K562 (cell line): ENCODE results near the gene AKR1C3. TPM values are rescaled to one million over a fixed set of nuclear protein-coding genes. Genes with fewer than 3 reads are reported as not detected.
"Not testable (repeated sequence)": the region's sequence is repeated elsewhere in the genome, so short reads cannot be mapped to it uniquely, and the experiment has no call there.

Experiments
- ATAC-seq: fragments of 200-7000 bp; cut with Tn5 transposase; 3 replicates; pipeline ENCODE4 v1.9.1; 2020; ENCODE audit warnings: moderate library complexity
- BruUV-seq: library from RNA; stranded (reverse); fragments of 400-500 nt; replicated peaks from 2 replicates; lab custom pipeline; 2021; lab: Mats Ljungman, UMichigan
- CTCF ChIA-PET: fragments of 300-600 bp; formaldehyde crosslinking; extraction: SDS; loops from one replicate; lab custom pipeline; 2021; ENCODE audit warnings: low intra/inter-chr PET ratio; lab: Yijun Ruan, JAX
- POLR2A ChIA-PET: fragments of 300-600, 350-650 bp; sonication (Branson Sonifier 250); formaldehyde crosslinking; extraction: SDS; loops from one replicate; lab custom pipeline; 2021; ENCODE audit warnings: antibody characterized with exemption, inconsistent platforms; lab: Yijun Ruan, JAX
- DNase-seq, 4 experiments: peaks; one replicate each; pipeline versions ENCODE4 v3.0.0 to v3.0.0-alpha.2; 2011 to 2018; ENCODE audit warnings: low spot score in 3 of 4, mixed read lengths in 3 of 4; ENCODE audit errors: extremely low read depth in 1 of 4
- FAIRE-seq: peaks from 2 replicates; lab custom pipeline; 2011; peaks lifted over from hg19 to GRCh38; lab: Jason Lieb, UNC
- H2AFZ ChIP-seq: 2 replicates; pipeline ENCODE4 v1.6.0; 2011; ENCODE audit warnings: low read depth, low read length, control low read depth, inconsistent platforms
- H3K27ac ChIP-seq: fragments of 200-600 bp; 3 replicates; pipeline ENCODE4 v1.8.0; 2011; ENCODE audit warnings: low read depth, mild to moderate bottlenecking, control low read depth, inconsistent platforms, low read length, moderate library complexity, mixed read lengths; ENCODE audit errors: extremely low read depth
- H3K27me3 ChIP-seq, 2 experiments: fragments of 300-600 bp in 1 of 2; 2 replicates in 1 of 2; 3 replicates in 1 of 2; pipeline versions ENCODE4 v1.6.0 to v1.8.0; 2011; ENCODE audit warnings: inconsistent platforms in 2 of 2, low read length in 2 of 2, mild to moderate bottlenecking in 1 of 2, mixed read lengths in 1 of 2, moderate library complexity in 1 of 2; ENCODE audit not compliant: control insufficient read depth in 2 of 2, insufficient read depth in 2 of 2
- H3K36me3 ChIP-seq: fragments of 300-600 bp; 3 replicates; pipeline ENCODE4 v1.8.0; 2011; ENCODE audit warnings: mild to moderate bottlenecking, low read length, inconsistent platforms; ENCODE audit not compliant: control insufficient read depth, insufficient read depth
- H3K4me1 ChIP-seq, 2 experiments: fragments of 200-600 bp in 1 of 2; replicated peaks in 1 of 2; 2 replicates in 1 of 2; 3 replicates in 1 of 2; pipeline versions ENCODE4 v1.5.1 to v1.8.0; 2011; ENCODE audit warnings: inconsistent platforms in 2 of 2, low read length in 2 of 2, mild to moderate bottlenecking in 1 of 2, mixed read lengths in 1 of 2, moderate library complexity in 1 of 2; ENCODE audit not compliant: control insufficient read depth in 2 of 2, insufficient read depth in 2 of 2
- H3K4me2 ChIP-seq: 2 replicates; pipeline ENCODE4 v1.6.1; 2011; ENCODE audit warnings: low read length, control low read depth, inconsistent platforms, mixed read lengths; ENCODE audit not compliant: insufficient read depth
- H3K4me3 ChIP-seq: fragments of 200-600 bp; sonication (generic), shearing (Covaris generic); 2 replicates; pipeline ENCODE4 v1.5.1; 2016; ENCODE audit warnings: control low read depth, inconsistent platforms
- H3K79me2 ChIP-seq: fragments of 200-600 bp; 3 replicates; pipeline ENCODE4 v1.8.0; 2011; ENCODE audit warnings: low read length, inconsistent platforms; ENCODE audit not compliant: control insufficient read depth, insufficient read depth
- H3K9ac ChIP-seq, 2 experiments: 2 replicates each; pipeline versions ENCODE4 v1.6.0 to v1.6.1; 2011; ENCODE audit warnings: low read depth in 2 of 2, low read length in 2 of 2, control low read depth in 1 of 2, inconsistent platforms in 1 of 2, mild to moderate bottlenecking in 1 of 2, mixed read lengths in 1 of 2; ENCODE audit not compliant: insufficient read depth in 1 of 2
- H3K9me1 ChIP-seq: one replicate; pipeline ENCODE4 v1.6.0; 2011; ENCODE audit warnings: inconsistent platforms, mild to moderate bottlenecking, low read length, moderate library complexity; ENCODE audit not compliant: control insufficient read depth, insufficient read depth
- H3K9me3 ChIP-seq: replicated peaks from 2 replicates; pipeline ENCODE4 v1.5.1; 2011; ENCODE audit warnings: low read depth, low read length, inconsistent platforms; ENCODE audit not compliant: control insufficient read depth, insufficient read depth
- H4K20me1 ChIP-seq: replicated peaks from 2 replicates; pipeline ENCODE4 v1.6.1; 2011; ENCODE audit warnings: low read length, inconsistent platforms, mixed read lengths; ENCODE audit not compliant: control insufficient read depth, insufficient read depth
- E2F1 ChIP-seq: sonication (generic); formaldehyde crosslinking; IDR thresholded peaks from 2 replicates; pipeline ENCODE4 v1.8.1; 2023; ENCODE audit warnings: mild to moderate bottlenecking, missing genetic modification reagents, moderate library complexity
- E2F3 ChIP-seq: fragments of 250-450 bp; sonication (Bioruptor Pico); IDR thresholded peaks from 2 replicates; pipeline ENCODE4 v1.4.0; 2020; ENCODE audit warnings: mild to moderate bottlenecking
- HNRNPH1 ChIP-seq: fragments of 200-400 bp; formaldehyde crosslinking; optimal IDR thresholded peaks from 2 replicates; pipeline ENCODE3; 2017; ENCODE audit warnings: low read depth, mild to moderate bottlenecking, low read length, moderate library complexity
- KLF10 ChIP-seq: fragments of 250-450 bp; sonication (Bioruptor Pico); IDR thresholded peaks from 2 replicates; pipeline ENCODE4 v1.6.1; 2021; ENCODE audit warnings: matching md5 sums
- KLF16 ChIP-seq: IDR thresholded peaks from 2 replicates; pipeline ENCODE4 v1.6.1; 2016; ENCODE audit warnings: antibody characterized with exemption
- MED1 ChIP-seq: sonication (generic); formaldehyde crosslinking; IDR thresholded peaks from 2 replicates; pipeline ENCODE4 v1.8.1; 2023; ENCODE audit warnings: missing genetic modification reagents, borderline replicate concordance
- PCBP2 ChIP-seq: fragments of 200-400 bp; formaldehyde crosslinking; IDR thresholded peaks from 2 replicates; pipeline ENCODE4 v1.6.1; 2018; ENCODE audit warnings: low read length, low read depth, mild to moderate bottlenecking, moderate library complexity; ENCODE audit not compliant: poor library complexity, severe bottlenecking
- PHB2 ChIP-seq: fragments of 450-650 bp; IDR thresholded peaks from 2 replicates; pipeline ENCODE4 v1.6.1; 2017; ENCODE audit warnings: low read depth
- SAFB ChIP-seq: fragments of 200-400 bp; formaldehyde crosslinking; IDR thresholded peaks from 2 replicates; pipeline ENCODE4 v1.6.1; 2017; ENCODE audit warnings: low read depth, low read length, borderline replicate concordance
- SIN3B ChIP-seq: fragments of 450-650 bp; IDR thresholded peaks from 2 replicates; pipeline ENCODE4 v1.6.1; 2017; ENCODE audit warnings: low read depth, mild to moderate bottlenecking, moderate library complexity
- SLC30A9 ChIP-seq: fragments of 250-450 bp; sonication (Bioruptor Pico); IDR thresholded peaks from 2 replicates; pipeline ENCODE4 v1.8.0; 2022; ENCODE audit warnings: mild to moderate bottlenecking, moderate library complexity
- SMARCA5 ChIP-seq: fragments of 450-650 bp; IDR thresholded peaks from 2 replicates; pipeline ENCODE4 v1.6.1; 2016
- SNIP1 ChIP-seq: fragments of 450-650 bp; IDR thresholded peaks from 2 replicates; pipeline ENCODE4 v1.7.1; 2017; ENCODE audit warnings: low read depth, mild to moderate bottlenecking
- ZNF134 ChIP-seq: fragments of 250-450 bp; sonication (Bioruptor Pico); conservative IDR thresholded peaks from 2 replicates; pipeline ENCODE4 v1.4.0; 2020
- ZNF175 ChIP-seq: fragments of 200-800 bp; sonication (Bioruptor generic); IDR thresholded peaks from 2 replicates; pipeline ENCODE4 v1.6.1; 2016; ENCODE audit warnings: low read depth, mild to moderate bottlenecking, missing genetic modification characterization, missing compliant biosample characterization
- ZNF239 ChIP-seq: fragments of 250-450 bp; sonication (Bioruptor Pico); IDR thresholded peaks from 2 replicates; pipeline ENCODE4 v1.4.0; 2020; ENCODE audit warnings: mild to moderate bottlenecking
- ZNF431 ChIP-seq: sonication (generic); formaldehyde crosslinking; IDR thresholded peaks from 2 replicates; pipeline ENCODE4 v1.8.0; 2022; ENCODE audit warnings: mild to moderate bottlenecking, missing genetic modification reagents
- ZNF444 ChIP-seq: fragments of 250-450 bp; sonication (Bioruptor Pico); IDR thresholded peaks from 2 replicates; pipeline ENCODE4 v1.4.0; 2020; ENCODE audit warnings: mild to moderate bottlenecking, moderate library complexity
- ZNF589 ChIP-seq: fragments of 200-800 bp; sonication (Bioruptor generic); IDR thresholded peaks from 2 replicates; pipeline ENCODE4 v1.6.1; 2016; ENCODE audit warnings: low read depth, missing genetic modification characterization, missing compliant biosample characterization
- WGBS: fragments of 100-300 bp; shearing (Covaris generic); methylation state at CpG from one replicate; pipeline ENCODE4 v1.1.6; 2016; ENCODE audit warnings: low coverage, mixed read lengths; ENCODE audit not compliant: insufficient coverage; ENCODE audit errors: missing lambda C conversion rate; 5-methylcytosine and 5-hydroxymethylcytosine counted together
- in situ Hi-C: fragments of 300-500 bp; cut with MboI; formaldehyde crosslinking; loops from 4 replicates; pipeline ENCODE4 v1.15.0; 2018; ENCODE audit warnings: inconsistent platforms, mixed read lengths
- intact Hi-C: fragments of 100-400 bp; cut with micrococcal nuclease; formaldehyde crosslinking; loops from 2 replicates; pipeline ENCODE4 v1.14.2; 2022
- polyA plus RNA-seq, 8 experiments: library from polyadenylated mRNA; depleted of rRNA in 4 of 8; stranded (reverse) in 5 of 8; unstranded in 3 of 8; fragments of >200 nt; fragmentation: Nextera tagmentation in 2 of 8; fragmentation: Illumina TruSeq in 1 of 8; extraction: Ambion mirVana in 2 of 8; extraction: Trizol in 1 of 8; gene quantifications; 2 replicates each; pipeline versions ENCODE4 v1.2.1 to v1.2.3, GENCODE V29; 2011 to 2014; ENCODE audit warnings: inconsistent platforms in 1 of 8, missing spikeins in 1 of 8
- total RNA-seq, 7 experiments: library from RNA; depleted of rRNA in 6 of 7; stranded (reverse); fragments of >200 nt in 6 of 7; fragmentation: Illumina TruSeq in 2 of 7; extraction: Trizol in 2 of 7; gene quantifications; 2 replicates each; pipeline versions ENCODE4 v1.2.1 to v1.2.3, GENCODE V29; 2011 to 2021; ENCODE audit warnings: low replicate concordance in 1 of 7

AKR1C3 gene
- total and polyA plus RNA-seq, 9 of the 15 experiments (the other 6 are each of a cell fraction or from before 2014, with no cell fraction given): 4.6 to 20.4 (median 10.1) TPM

DNA sequence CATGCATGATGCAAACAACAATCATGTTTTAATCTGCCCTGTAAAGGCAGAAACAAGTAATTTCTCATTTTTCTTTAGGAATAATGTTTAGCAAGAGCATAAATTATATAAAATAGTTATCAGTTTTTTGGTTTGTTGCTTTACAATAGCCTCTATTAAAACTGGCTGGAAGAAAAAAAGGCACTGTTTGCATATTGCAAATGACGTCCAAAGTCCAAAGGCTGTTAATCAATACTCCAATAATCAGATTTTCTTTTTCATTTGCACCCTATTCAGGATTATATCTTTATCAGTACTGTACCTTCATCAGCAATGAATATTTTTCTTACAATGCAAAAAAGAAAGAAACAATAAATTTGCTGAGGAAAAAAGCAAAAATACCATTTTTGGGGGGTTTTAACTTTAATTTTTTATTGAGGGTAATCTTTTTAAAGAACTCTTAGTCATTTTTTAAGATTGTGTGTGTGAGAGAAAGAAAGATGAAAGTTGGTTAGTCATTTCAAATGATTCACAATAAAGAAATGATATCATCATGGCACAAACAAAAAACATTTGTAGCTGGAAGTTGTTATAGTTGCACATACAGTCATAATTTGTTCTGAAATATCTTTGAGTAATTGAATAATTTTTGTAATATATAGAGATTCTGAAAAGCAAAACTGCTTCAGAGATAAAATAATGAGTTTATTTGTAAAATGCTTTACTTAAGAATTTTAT, 46.1 kb upstream of the AKR1C3 start:
- ATAC-seq: no peak
- Histone ChIP-seq H4K20me1 (no peaks in the 10 kb centered on the region), H3K9ac (no peak overlapping the region), H3K79me2 (no peaks in the 10 kb centered on the region), H3K4me2 (no peak overlapping the region), H3K27ac (no peak overlapping the region), H3K36me3 (no peaks in the 10 kb centered on the region), H3K4me1 (no peaks in the 10 kb centered on the region; a peak in 1 of 5 replicates), H2AFZ (no peak overlapping the region), H3K9me3 (no peaks in the 10 kb centered on the region; the same call in 1 of the 2 replicates), H3K9me1 (no peaks in the 10 kb centered on the region), H3K4me3 (no peak overlapping the region), H3K27me3 (no peaks in the 10 kb centered on the region)
- no TSS peak for BruUV-seq
- no peak for DNase-seq
- TF ChIP-seq ZNF175 (CRISPR knock-in tag) (no peak), KLF16 (no peak), SIN3B (no peak), SMARCA5 (no peak), PCBP2 (no peak), SLC30A9 (CRISPR knock-in tag) (no peak), SNIP1 (no peak), ZNF444 (no peak), ZNF239 (CRISPR knock-in tag) (no peak), E2F3 (CRISPR knock-in tag) (no peak), KLF10 (CRISPR knock-in tag) (no peak), ZNF431 (CRISPR knock-in tag) (no peak), E2F1 (CRISPR knock-in tag) (no peak), HNRNPH1 (no peak), ZNF589 (CRISPR knock-in tag) (no peak), MED1 (CRISPR knock-in tag) (no peak), ZNF134 (CRISPR knock-in tag) (no peak), PHB2 (no peak), SAFB (no peak)
- CTCF ChIA-PET: no interaction called here
- WGBS: 36% methylated on average over 1 of the region's 1 CpG
- intact Hi-C loops (no loop called here), in situ Hi-C loops (no loop called here)
- POLR2A ChIA-PET: interaction anchor here (0.9 to 1.2 kb wide), 2 partner anchors 16 to 17 kb away, joined by 3 read pairs; no protein-coding TSS in a partner anchor
- no peak for FAIRE-seq

DNA sequence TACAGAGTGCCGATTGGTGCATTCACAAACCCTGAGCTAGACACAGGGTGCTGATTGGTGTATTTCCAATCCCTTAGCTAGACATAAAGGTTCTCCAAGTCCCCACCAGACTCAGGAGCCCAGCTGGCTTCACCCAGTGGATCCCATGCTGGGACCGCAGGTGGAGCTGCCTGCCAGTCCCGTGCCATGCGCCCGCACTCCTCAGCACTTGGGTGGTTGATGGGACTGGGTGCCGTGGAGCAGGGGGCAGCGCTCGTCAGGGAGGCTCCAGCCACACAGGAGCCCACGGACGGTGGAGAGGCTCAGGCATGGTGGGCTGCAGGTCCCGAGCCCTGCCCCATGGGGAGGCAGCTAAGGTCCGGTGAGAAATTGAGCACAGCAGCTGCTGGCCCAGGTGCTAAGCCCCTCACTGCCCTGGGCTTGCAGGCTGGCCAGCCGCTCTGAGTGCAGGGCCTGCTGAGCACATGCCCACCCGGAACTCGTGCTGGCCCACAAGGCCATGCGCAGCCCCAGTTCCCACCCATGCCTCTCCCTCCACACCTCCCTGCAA, 41.2 kb upstream of the AKR1C3 start:
- POLR2A ChIA-PET, H3K9ac ChIP-seq: not testable (repeated sequence)

More for the DNA sequence above, 41.2 kb upstream of the AKR1C3 start:
- ATAC-seq, H3K79me2 ChIP-seq, H3K9me3 ChIP-seq, H3K27me3 ChIP-seq, intact Hi-C loops, in situ Hi-C loops, H2AFZ ChIP-seq, H3K4me1 ChIP-seq, H3K36me3 ChIP-seq, BruUV-seq, H3K4me2 ChIP-seq, CTCF ChIA-PET, H4K20me1 ChIP-seq, FAIRE-seq, H3K9me1 ChIP-seq, H3K27ac ChIP-seq, DNase-seq, H3K4me3 ChIP-seq: not testable (repeated sequence)
- 69% methylated on average over 12 of the region's 16 CpGs for WGBS
